Measurements from ENCODE around the gene STX4.
"Not testable (repeated sequence)": the region's sequence is repeated elsewhere in the genome, so short reads cannot be mapped to it uniquely, and the experiment has no call there.

The STX4 gene

GRCh38 chr16:30998852-30999761 is 34.3 kb upstream of the STX4 start:
- no peak for DNase-seq (ENCODE audit: low read depth)

- no peak for DNase-seq (ENCODE audit: low read depth)
Measured at GRCh38 chr16:31000671-31001382, 32.5 kb upstream of the STX4 start.

- DNase-seq (ENCODE audit: low read depth) = no peak
Measured at GRCh38 chr16:31001507-31002249, 31.7 kb upstream of the STX4 start.

- no peak for DNase-seq (ENCODE audit: low read depth)
Measured at GRCh38 chr16:31002250-31002700, 31.1 kb upstream of the STX4 start.

DNA sequence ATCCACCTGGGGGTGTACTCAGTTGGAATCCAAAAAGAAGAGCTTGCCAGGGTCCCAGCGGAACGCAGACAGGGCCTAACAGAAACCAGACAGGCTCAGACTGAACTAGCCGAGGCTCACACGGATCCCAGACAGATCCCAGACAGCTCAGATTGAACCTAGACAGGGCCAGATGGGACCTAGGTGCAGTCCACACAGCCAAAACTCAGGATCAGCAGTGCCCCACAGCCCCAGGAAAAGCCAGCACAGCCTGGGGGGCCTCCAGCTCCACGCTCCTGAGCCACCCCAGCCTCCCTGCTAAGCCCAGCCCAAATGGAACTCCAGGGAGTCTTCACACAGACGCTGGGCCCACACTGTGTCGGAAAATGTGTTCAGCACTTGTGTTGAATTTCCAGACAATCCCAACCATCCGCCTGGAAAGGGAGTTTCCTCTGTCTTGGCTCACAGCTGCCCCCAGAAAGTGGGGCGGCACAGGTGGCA is 30.5 kb upstream of the STX4 start:
- no peak for DNase-seq (ENCODE audit: low read depth)

- no peak for DNase-seq (ENCODE audit: low read depth)
Measured at GRCh38 chr16:31003744-31004143, 29.6 kb upstream of the STX4 start.

GRCh38 chr16:31004658-31005057 is 28.7 kb upstream of the STX4 start:
- no peak for DNase-seq (ENCODE audit: low read depth)

GRCh38 chr16:31005350-31006085 is 27.8 kb upstream of the STX4 start:
- DNase-seq (ENCODE audit: low read depth) = no peak

DNA sequence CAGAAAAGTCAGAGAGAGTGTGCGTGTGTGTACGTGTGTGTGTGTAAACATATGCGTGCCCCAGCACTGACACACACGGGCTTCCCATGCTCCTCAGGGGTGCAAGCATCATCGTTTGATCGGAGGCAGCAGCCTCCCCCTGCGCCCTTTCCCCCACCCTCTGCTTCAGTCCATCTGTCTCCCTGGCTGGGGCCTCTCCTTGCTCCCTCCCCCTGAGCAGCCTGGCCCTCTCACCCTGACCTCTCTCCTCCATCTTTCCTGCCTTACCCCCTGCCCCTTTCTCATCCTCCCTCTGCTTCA is 27.3 kb upstream of the STX4 start:
- no peak for DNase-seq (ENCODE audit: low read depth)

DNA sequence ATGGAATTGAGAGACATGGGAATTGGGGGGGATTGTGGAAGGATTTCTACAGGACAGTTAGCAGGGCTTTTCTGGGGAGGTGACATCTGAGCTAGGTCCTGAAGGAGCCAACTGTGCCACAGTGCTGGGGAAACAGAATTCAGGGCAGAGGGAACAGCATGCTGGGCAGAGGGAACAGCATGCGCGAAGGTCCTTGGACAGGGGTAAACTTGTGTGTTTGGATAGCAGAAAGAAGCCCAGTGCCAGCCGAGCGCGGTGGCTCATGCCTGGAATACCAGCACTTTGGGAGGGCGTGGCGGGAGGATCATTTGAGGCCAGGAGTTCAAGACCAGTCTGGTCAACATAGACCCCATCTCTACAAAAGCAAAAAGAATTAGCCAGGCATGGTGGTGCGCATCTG is 26.8 kb upstream of the STX4 start:
- DNase-seq (ENCODE audit: low read depth) = no peak

- DNase-seq (ENCODE audit: low read depth) = no peak
Measured at GRCh38 chr16:31007684-31008083, 25.7 kb upstream of the STX4 start.

DNA sequence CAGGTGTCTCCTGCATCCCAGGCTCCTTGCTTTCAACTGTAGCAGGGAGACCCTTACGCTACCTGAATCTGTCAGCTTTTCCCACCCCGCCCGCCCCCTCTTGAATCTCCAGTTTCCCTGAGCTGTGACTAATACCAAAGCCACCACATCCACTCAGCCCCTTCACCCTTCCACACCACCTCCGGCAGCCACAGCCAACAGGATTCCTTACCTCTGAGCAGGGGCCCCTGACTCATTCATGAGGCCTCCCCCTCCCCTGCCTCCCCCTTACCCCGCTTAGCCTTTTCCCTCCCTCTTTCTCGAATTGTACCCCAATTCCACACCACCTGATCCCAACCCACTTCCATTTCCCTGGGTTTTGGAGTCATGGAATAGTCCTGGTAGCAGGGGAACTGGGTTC is 25.2 kb upstream of the STX4 start:
- DNase-seq (ENCODE audit: low read depth) = no peak

DNA sequence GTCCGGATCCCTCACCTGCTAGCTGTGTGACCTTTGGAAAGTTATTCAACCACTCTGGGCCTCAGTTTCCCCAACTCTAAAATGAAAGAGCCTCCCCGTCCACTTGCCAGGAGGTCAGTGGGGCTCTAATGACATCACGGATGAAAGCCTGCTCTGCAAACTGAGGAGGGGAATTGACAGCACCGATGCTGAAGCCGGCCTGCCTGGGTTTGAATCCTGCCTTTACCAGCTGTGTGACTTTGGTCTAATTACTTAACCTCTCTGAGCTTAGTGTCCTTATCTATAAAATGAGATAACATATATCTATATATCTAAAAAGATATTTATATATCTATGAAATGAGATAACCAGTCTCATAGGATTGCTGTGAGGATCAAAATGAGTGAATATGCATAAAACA is 24.8 kb upstream of the STX4 start:
- no peak for DNase-seq (ENCODE audit: low read depth)

- no peak for DNase-seq (ENCODE audit: low read depth)
Measured at GRCh38 chr16:31009120-31009519, 24.2 kb upstream of the STX4 start.

GRCh38 chr16:31009894-31010584 is 23.3 kb upstream of the STX4 start:
- DNase-seq (ENCODE audit: low read depth) = no peak

DNA sequence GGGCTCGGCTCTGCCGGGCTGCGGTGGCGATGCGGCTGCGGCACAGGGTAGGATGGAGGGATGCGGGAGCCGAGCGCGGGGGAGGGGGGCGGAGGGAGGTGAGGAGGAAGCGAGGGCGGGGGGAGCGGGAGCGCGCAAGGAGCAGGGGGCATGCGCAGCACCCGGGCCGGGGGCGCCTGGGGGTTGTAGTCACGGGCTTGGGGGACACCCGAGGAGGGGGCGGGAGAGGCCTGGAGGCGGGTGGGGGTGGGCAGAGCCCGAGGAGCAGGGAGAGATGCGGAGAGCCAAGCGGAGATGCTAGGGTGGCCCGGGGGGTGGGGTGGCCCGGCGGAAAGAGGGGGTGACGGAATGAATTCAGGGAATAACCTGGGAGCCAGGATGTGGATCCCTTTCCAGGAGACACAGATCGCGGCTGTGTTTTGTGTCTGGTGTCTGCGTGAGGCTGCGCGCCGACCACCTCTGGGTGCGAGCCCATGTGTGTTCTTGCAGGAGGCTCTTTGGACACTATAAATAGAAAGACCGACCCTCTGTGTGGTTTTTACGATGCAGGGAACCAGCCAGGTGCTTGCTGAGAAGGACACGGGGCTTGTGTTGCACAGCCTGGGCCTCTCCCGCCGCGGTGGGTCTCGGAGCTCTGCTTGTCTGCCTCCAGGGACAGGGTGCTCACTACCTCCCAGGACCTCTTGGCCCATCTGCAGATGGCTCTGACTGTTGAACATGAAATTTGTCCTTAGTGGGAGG is 22.6 kb upstream of the STX4 start, which contains the start of gene STX1B:
Gene STX1B, minus strand, starts transcription at position 54 of the 741 bp plus-strand sequence. CDS start 242 bp downstream, outside the sequence.
- DNase-seq (ENCODE audit: low read depth) = peak; percentile 51

DNA sequence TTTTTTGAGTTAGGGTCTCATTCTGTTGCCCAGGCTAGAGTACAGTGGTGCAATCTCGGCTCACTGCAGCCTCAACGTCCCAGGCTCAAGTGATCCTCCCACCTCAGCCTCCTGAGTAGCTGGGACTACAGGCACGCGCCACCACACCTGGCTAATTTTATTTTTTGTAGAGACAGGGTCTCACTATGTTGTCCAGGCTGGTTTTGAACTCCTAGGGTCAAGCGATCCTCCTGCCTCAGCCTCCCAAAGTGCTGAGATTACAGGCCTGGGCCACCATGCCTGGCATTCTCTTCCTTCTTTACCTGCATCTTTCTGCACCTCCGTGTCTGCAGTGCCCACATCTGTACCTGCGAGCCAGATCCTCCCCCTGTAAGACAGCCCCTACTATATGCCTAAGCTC is 21.5 kb upstream of the STX4 start:
- not testable (repeated sequence) for DNase-seq (ENCODE audit: low read depth)

DNA sequence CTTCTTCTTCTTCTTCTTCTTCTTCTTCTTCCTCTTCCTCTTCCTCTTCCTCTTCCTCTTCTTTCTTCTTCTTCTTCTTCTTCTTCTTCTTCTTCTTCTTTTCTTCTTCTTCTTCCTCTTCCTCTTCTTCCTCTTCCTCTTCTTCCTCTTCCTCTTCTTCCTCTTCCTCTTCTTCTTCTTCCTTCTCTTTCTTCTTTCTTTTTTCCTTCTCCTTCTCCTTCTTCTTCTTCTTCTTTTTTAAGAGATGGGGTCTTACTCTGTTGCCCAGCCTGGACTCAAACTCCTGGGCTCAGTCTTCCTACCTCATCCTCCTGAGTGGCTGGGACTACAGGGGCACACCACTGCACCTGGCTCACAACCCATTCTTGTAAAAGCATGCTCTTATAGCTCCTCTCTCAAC is 20.1 kb upstream of the STX4 start:
- not testable (repeated sequence) for DNase-seq (ENCODE audit: low read depth)

- no peak for DNase-seq (ENCODE audit: low read depth)
Measured at GRCh38 chr16:31016018-31016417, 17.3 kb upstream of the STX4 start.

GRCh38 chr16:31017756-31018155 is 15.6 kb upstream of the STX4 start:
- not testable (repeated sequence) for DNase-seq (ENCODE audit: low read depth)
